NOMO-1 treated with dmso at 0.1 percent for 144 hours (cell line): ENCODE results near the gene PLXNB2.
"Not testable (repeated sequence)": the region's sequence is repeated elsewhere in the genome, so short reads cannot be mapped to it uniquely, and the experiment has no call there.

Experiments
- DNase-seq: peaks from one replicate; lab custom pipeline; 2025; ENCODE audit not compliant: unreplicated experiment; lab: John Stamatoyannopoulos, UW

The PLXNB2 gene

DNA sequence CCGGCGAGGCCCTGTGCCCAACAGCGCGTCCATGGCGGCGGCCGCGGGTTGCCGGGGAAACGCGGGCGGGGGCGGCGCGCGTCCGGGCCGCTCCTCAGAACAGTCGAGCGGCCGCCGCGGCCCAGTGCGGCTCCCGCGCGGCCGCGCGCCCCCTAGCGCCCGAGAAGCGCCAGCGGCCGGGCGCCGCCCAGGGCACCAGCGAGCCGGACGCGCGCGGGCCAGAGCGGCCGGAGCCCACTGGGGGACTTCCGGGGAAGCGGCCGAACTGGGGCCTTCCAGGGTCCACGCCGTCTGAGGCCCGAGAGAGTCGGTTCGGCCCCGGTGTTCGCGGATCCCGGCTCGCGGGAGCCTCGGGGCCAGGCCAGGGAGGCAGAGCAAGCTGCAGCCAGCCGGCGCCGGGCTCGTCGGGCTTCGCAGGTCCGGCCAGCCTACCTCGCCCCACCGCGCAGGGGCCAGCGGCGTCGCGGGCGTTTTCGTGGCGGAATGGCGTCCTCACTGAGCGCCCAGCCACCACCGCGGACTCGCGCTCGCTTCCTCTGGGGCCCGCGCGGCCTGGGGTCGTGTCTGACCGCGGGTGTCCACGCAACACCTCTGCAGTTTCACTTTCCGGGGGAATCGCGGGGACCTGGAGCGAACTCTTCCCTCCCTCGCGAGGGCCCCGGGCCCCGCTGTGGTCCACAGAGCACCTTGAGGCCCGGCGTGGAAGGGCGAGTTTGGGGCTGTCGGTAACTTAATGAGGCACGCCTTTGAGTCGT is 19.7 kb upstream of the PLXNB2 start, which contains the start of gene DENND6B:
DENND6B (minus strand) TSS at position 57 of the 755 bp plus-strand sequence; CDS start at position 33, 24 bp downstream.
- DNase-seq, result peak; percentile 63

DNA sequence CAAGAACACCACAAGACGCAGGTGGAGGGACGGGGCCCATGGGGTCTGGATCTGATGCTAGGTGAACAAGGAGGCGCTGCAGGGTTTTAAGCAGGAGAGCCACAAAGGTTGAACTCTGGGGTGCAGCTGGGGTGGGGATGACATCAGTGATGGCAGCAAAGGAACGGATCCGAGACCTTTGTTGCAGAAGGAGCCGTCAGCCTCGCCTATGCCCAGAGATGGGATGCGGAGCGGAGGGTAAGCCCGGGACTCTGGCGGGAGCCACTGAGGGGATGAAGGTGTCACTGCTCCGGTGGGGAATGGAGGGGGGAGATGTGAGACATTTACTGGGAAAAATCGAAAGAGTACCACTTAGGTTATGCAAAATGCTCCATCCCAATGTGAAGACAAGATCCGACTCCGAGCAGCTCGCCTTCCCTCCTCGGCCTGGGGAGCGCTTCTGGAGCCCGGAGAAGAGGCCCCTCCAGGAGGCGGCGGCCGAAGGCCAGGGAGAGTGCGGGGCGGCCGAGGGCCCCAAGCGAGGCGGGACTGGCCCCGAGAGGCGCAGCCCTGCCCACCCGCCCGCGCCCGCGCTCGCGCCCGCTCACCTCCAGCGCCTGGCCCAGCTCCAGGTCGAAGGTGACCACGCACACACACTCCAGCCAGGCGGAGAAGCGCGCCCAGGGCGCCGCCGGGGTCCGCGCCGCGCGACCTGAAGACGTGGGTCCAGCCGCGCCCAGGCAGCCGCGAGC is 18.9 kb upstream of the PLXNB2 start:
- DNase-seq, result no peak

DNA sequence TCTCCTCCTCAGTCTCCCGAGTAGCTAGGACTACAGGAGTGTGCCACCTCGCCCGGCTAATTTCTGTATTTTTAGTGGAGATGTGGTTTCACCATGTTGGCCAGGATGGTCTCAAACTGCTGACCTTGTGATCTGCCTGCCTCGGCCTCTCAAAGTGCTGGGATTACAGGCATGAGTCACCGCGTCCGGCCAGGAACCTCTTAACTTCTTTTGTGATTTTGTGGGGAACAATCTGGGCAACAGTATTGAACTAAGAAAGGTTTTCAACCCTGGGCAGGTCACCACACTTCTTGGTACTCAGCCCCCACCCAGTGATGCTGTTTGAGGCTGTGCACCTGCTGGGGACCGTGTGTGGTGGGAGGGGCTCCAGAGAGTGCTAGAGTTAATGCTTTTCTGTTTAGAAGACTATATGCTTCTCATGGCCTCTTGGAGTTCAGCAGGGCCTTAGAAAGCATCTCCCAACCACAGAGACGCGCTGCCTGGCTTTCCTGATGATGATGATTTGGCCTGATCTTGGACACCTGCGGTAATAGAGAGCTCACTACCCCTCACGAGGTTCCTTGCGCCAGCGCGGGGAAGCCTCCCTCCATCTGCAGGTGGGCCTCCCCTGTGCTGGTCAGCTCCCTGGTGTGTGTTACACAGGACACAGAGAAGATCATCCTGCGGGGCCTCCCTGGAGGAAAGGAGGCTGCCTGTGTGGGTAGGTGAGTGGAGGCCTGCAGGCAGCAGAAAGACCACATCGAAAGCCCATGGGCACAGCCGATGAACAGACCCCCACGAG is 18.2 kb upstream of the PLXNB2 start:
- DNase-seq, result no peak

DNA sequence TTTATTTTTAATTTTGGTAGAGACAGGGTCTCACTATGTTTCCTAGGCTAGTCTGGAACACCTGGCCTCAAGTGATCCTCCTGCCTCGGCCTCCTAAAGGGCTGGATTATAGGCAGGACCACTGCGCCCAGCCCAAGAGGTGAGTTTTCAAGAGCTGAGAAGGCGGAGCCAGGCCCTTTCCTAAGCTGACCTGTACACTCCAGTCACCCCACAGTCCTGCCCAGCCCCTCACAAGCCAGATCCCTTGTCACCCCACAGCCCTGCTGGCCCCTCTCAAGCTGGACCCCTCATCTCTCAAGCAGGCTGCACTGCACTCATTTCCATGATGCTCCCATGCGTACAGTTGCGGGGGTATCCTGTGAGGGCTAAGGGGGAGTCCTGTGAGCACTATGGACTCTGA is 16.5 kb upstream of the PLXNB2 start:
- no peak for DNase-seq

- DNase-seq, result not testable (repeated sequence)
Measured at GRCh38 chr22:50322382-50323104, 15.1 kb upstream of the PLXNB2 start.

GRCh38 chr22:50320671-50321325 is 13.4 kb upstream of the PLXNB2 start:
- DNase-seq, result no peak

- DNase-seq, result no peak
Measured at GRCh38 chr22:50320116-50320515, 12.7 kb upstream of the PLXNB2 start.

GRCh38 chr22:50319503-50319951 is 12.1 kb upstream of the PLXNB2 start:
- no peak for DNase-seq

GRCh38 chr22:50318698-50319411 is 11.4 kb upstream of the PLXNB2 start:
- no peak for DNase-seq

DNA sequence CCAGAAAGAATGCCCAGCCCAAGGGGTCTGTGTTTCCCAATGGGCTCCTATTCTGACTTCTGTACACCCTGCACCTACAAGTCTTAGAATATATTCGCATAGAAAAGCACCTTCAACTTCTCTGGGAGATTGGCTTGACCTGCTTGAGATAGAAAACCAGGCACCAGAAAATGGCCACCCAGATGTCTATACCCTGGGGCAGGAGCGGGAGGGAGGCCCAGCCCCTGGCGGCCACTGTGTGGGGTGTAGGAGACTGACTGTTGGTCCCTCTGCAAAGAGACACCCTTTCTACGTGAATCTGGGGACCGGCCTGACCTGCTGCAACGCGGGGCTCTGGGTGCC is 10.9 kb upstream of the PLXNB2 start:
- DNase-seq, result no peak

- DNase-seq, result no peak
Measured at GRCh38 chr22:50317674-50318073, 10.2 kb upstream of the PLXNB2 start.

DNA sequence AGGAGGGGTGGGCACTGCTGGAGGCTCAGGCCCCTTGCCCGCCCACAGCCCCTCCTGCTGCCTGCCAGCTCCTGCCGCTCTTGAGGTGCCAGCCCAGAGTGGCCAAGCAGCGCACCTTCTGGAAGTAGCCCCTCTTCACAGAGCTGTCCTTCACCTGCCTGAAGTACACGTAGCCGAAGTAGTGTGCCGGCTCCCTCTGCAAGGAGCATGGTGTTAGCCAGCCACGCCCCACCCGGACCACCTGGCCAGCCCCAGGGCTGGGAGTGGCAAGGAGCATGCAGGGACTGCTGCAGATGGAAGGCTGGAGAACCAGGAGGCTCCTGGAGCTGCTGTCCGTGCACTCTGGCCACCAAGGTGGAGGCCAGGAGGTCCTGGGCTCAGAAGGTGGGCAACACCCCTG is 9.7 kb upstream of the PLXNB2 start:
- DNase-seq, result no peak

DNA sequence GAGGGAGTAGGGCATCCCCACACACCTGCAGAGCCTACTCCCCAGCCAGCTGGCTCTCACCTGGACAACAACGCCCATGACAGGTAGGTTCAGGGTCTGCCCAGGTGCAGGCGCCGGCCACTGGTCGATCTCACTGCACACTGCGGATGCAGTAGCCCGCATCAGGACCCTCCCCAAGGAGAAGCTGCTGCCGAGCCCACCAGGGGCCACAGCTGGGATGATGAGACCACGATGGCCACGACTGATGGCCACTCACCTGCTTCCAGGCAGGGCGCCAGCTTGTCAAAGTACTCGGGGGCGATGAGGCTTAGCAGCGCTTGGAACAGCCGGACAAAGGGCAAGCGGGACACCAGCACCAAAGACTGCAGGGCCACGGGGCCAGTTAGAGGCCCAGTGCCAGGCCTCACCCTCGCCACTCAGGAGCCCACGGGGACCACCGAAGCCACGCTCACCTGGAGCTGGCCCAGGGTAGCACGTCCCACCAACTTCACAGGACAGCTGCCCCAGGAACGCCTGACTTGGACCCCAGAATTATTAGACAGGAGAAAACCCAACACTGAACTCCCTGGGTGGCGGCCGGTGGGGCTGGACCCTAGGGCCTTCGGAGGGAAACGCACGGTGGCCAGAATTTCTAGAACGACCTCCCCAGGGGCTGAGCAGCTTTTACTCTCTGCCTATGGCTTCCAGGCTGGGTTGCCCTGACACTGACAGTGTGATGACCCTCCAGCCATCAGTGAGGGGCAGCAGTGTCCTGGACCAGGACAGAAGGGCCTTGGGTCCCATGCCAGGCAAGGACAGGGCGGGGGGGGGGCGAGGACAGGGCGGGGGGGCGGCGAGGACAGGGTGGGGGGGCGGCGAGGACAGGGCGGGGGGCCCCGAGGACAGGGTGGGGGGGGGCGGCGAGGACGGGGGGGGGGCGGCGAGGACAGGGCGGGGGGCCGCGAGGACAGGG is 8.9 kb upstream of the PLXNB2 start:
- no peak for DNase-seq

DNA sequence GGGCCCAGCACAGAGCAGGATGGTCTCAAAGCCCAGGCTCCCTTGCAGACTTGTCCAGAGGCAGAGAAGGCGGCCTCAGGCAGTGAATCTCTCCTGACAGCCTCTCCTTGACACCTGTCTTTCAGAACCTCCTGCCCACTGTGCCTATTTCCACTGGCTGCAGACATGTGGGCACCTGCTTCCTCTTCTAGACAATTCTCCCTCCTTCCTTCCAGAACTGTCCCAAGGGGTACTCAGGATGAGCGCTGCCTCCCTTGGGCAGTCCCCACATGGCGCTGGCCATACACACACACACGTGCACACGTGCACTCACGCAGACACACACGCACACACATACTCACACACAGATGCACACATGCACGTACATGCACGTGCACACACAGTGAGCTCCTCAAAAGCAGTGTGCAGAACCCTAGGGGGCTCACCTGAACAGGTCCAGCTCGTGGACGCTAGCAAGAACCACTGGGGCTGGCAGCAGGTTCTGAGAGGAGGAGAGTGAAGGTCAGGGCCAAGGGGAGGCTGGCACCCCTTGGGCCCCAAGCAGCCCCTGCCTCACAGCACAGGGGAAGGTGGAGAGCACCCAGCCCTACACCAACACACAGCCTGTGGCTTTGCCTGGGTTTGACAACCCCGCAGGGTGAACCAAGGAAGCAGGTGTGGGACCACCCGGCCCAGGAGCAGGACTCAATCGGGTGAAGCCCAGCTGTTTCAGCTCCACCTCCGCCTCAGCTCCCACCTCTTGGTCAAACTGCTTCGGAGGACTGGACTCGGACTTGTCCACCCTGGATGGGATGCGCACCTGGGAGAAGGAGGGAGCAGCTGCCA is 8.1 kb upstream of the PLXNB2 start:
- DNase-seq, result no peak

GRCh38 chr22:50314455-50315288 is 7.2 kb upstream of the PLXNB2 start:
- peak; percentile 92 for DNase-seq

DNA sequence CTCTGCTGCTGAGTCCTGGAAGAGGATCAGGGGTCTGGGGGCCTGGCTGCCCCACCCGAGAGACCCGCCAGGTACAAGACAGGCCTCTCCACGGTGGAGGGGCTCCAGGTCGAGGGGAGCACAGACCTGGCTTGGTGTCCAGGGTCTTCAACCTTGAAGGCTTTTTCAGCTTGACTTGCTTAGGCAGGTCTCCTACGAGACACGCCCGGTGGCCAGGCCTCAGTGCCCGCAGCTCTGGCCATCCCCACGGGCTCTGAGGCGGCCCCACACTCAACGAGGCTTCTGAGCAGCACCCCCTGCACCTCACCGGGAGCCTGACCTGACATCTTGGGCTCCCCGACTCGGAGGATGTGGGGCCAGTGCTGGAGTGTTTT is 6.6 kb upstream of the PLXNB2 start:
- DNase-seq, result no peak

DNA sequence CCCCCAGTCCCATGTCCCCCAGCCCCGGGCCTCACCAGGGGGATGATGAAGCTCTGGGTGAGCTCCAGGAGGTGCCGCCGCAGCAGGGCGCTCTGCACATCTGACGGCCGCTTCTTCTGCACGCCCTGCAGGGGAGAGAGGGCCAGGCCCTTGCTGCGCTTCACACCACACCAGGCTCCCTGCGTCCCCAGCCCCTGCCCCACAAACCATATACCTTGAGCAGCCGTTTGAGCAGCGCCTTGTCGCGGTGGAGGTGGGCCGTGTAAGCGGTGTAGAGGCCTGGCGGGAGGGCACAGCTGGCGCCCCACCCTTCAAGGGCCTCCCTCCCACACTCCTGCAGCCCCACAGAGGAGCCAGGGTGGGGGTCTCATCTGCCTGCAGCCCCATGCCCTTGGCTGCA is 6.2 kb upstream of the PLXNB2 start:
- no peak for DNase-seq
